Measurements from ENCODE around the gene OCA2.
"Not testable (repeated sequence)": the region's sequence is repeated elsewhere in the genome, so short reads cannot be mapped to it uniquely, and the experiment has no call there.

The OCA2 gene

GRCh38 chr15:27768732-27769475 is 330.2 kb downstream of the OCA2 start:
- no peak for DNase-seq (ENCODE audit: low spot score)

GRCh38 chr15:27767918-27768640 is 331.0 kb downstream of the OCA2 start:
- DNase-seq (ENCODE audit: low spot score) = no peak

GRCh38 chr15:27767430-27767829 is 331.7 kb downstream of the OCA2 start:
- DNase-seq (ENCODE audit: low spot score) = not testable (repeated sequence)

- no peak for DNase-seq (ENCODE audit: low spot score)
Observed at GRCh38 chr15:27764339-27764738, 334.8 kb downstream of the OCA2 start.

GRCh38 chr15:27763514-27763913 is 335.6 kb downstream of the OCA2 start:
- no peak for DNase-seq (ENCODE audit: low spot score)

- DNase-seq (ENCODE audit: low spot score) = no peak
Observed at GRCh38 chr15:27762471-27762870, 336.6 kb downstream of the OCA2 start.

GRCh38 chr15:27757052-27757451 is 342.1 kb downstream of the OCA2 start:
- DNase-seq (ENCODE audit: low spot score) = no peak

GRCh38 chr15:27752691-27753090 is 346.4 kb downstream of the OCA2 start:
- DNase-seq (ENCODE audit: low spot score) = no peak

GRCh38 chr15:27747997-27748396 is 351.1 kb downstream of the OCA2 start:
- no peak for DNase-seq (ENCODE audit: low spot score)

GRCh38 chr15:27746401-27746955 is 352.6 kb downstream of the OCA2 start:
- no peak for DNase-seq (ENCODE audit: low spot score)

- DNase-seq (ENCODE audit: low spot score) = no peak
Observed at GRCh38 chr15:27744641-27745040, 354.5 kb downstream of the OCA2 start.

- DNase-seq (ENCODE audit: low spot score) = no peak
Observed at GRCh38 chr15:27743638-27744037, 355.5 kb downstream of the OCA2 start.

- no peak for DNase-seq (ENCODE audit: low spot score)
Observed at GRCh38 chr15:27742751-27743477, 356.2 kb downstream of the OCA2 start.

- DNase-seq (ENCODE audit: low spot score) = no peak
Observed at GRCh38 chr15:27741226-27741860, 357.8 kb downstream of the OCA2 start.

- no peak for DNase-seq (ENCODE audit: low spot score)
Observed at GRCh38 chr15:27734785-27735495, 364.2 kb downstream of the OCA2 start.

- no peak for DNase-seq (ENCODE audit: low spot score)
Observed at GRCh38 chr15:27731776-27732175, 367.3 kb downstream of the OCA2 start.

GRCh38 chr15:27730868-27731267 is 368.2 kb downstream of the OCA2 start:
- no peak for DNase-seq (ENCODE audit: low spot score)

GRCh38 chr15:27725731-27726130 is 373.4 kb downstream of the OCA2 start:
- DNase-seq (ENCODE audit: low spot score) = no peak

GRCh38 chr15:27723821-27724220 is 375.3 kb downstream of the OCA2 start:
- no peak for DNase-seq (ENCODE audit: low spot score)

GRCh38 chr15:27722102-27722501 is 377.0 kb downstream of the OCA2 start:
- no peak for DNase-seq (ENCODE audit: low spot score)

GRCh38 chr15:27714675-27715074 is 384.4 kb downstream of the OCA2 start:
- DNase-seq (ENCODE audit: low spot score) = no peak

Data from hematopoietic multipotent progenitor cell treated with erythropoietin and hydrocortisone succinate and interleukin-3 and kit ligand, for 17 days (in vitro differentiated cells).